Sigmoid colon (tissue), 7 donors: ENCODE results near the gene IL17RA. TPM values are rescaled to one million over a fixed set of nuclear protein-coding genes. Genes with fewer than 3 reads are reported as not detected.

Source experiments
- DNase-seq: peaks from one replicate; pipeline ENCODE4 v3.0.0-alpha.2; 2019
- H3K27ac ChIP-seq, 4 donors: fragments of 200-600 bp; sonication (generic); one replicate each; pipeline ENCODE4 v1.5.1; 2016 to 2019; ENCODE audit warnings: mild to moderate bottlenecking in 1 of 4
- H3K27me3 ChIP-seq, 3 donors: fragments of 200-600 bp; sonication (generic); one replicate each; pipeline ENCODE4 v1.5.1; 2019; ENCODE audit warnings: mild to moderate bottlenecking in 1 of 3
- H3K36me3 ChIP-seq, 4 donors: fragments of 200-600 bp; sonication (generic); one replicate each; pipeline ENCODE4 v1.5.1; 2016 to 2019
- H3K4me1 ChIP-seq, 4 donors: fragments of 200-600 bp; sonication (generic); one replicate each; pipeline ENCODE4 v1.5.1; 2017 to 2019
- H3K4me3 ChIP-seq, 4 donors: fragments of 200-600 bp; sonication (generic); one replicate each; pipeline ENCODE4 v1.5.1; 2017 to 2019; ENCODE audit warnings: mild to moderate bottlenecking in 2 of 4, moderate library complexity in 1 of 4
- H3K9me3 ChIP-seq, 4 donors: fragments of 200-600 bp in 3 of 4; sonication (generic) in 3 of 4; one replicate each; pipeline versions ENCODE4 v1.5.1 to v1.6.1; 2013 to 2019
- CTCF ChIP-seq, 4 experiments: fragments of 450-650 bp in 3 of 4; fragments of 200-600 bp in 1 of 4; IDR thresholded peaks; one replicate each; pipeline ENCODE4 v1.5.1; 2016 to 2019; ENCODE audit warnings: antibody characterized with exemption in 4 of 4, mild to moderate bottlenecking in 3 of 4, moderate library complexity in 2 of 4
- EP300 ChIP-seq, 4 donors: sonication (generic); formaldehyde crosslinking; IDR thresholded peaks; one replicate each; pipeline ENCODE4 v1.6.1; 2017; ENCODE audit warnings: antibody characterized with exemption in 4 of 4
- POLR2A ChIP-seq, 2 donors: fragments of 450-650 bp; IDR thresholded peaks; one replicate each; pipeline ENCODE4 v1.6.1; 2016; ENCODE audit warnings: antibody characterized with exemption in 2 of 2, mild to moderate bottlenecking in 2 of 2, moderate library complexity in 2 of 2
- POLR2AphosphoS5 ChIP-seq, 4 donors: sonication (generic); formaldehyde crosslinking; IDR thresholded peaks; one replicate each; pipeline ENCODE4 v1.6.1; 2017; ENCODE audit warnings: antibody characterized with exemption in 4 of 4
- whole genome bisulfite sequencing, 2 donors: extraction: QIAGEN DNeasy Blood & Tissue Kit; methylation state at CpG; one replicate each; pipeline ENCODE4 v1.1.7; 2013; 5-methylcytosine and 5-hydroxymethylcytosine counted together
- intact Hi-C: fragments of 100-400 bp; cut with DNase I; formaldehyde crosslinking; loops from one replicate; pipeline ENCODE4 v1.15.1; 2023
- polyA plus RNA-seq, 3 donors: library from polyadenylated mRNA; stranded (reverse); fragments of 200-250 nt; gene quantifications; one replicate each; pipeline ENCODE4 v1.2.3, GENCODE V29; 2013
- total RNA-seq, 4 donors: library from RNA; depleted of rRNA; stranded (reverse); fragments of >200 nt; gene quantifications; one replicate each; pipeline ENCODE4 v1.1.0, GENCODE V29; 2016
- donor health status: healthy with polysubstance abuse.
- donor health status: Bipolar disorder and iron deficiency.
- donor health status: healthy.

The IL17RA gene
- total and polyA plus RNA-seq, 7 donors, result 1.2 to 10.4 (median 8.2) TPM

- Histone ChIP-seq H3K9me3 (no peaks in the 10 kb centered on the region), H3K4me1 (no peaks in the 10 kb centered on the region), H3K27ac (no peak overlapping the region), H3K36me3 (peaks cover 0 to 62% (median 22%) of the 10 kb centered on the region in 4 donors), H3K27me3 (no peaks in the 10 kb centered on the region), H3K4me3 (no peak overlapping the region)
- peak; percentile 69 for DNase-seq
- no peak for TF ChIP-seq POLR2A (IDR thresholded peaks at IDR 0.05)
- TF ChIP-seq EP300 (IDR thresholded peaks at IDR 0.05), result no peak
- no peak for TF ChIP-seq POLR2AphosphoS5 (IDR thresholded peaks at IDR 0.05)
- no peak for TF ChIP-seq CTCF (IDR thresholded peaks at IDR 0.05)
- 40 to 74% methylated on average over 7 of the region's 7 CpGs for WGBS, 2 donors
- intact Hi-C loops, result no loop called here
These were observed 13.6 kb downstream of the IL17RA start for GRCh38 chr22:17098379-17098819.

GRCh38 chr22:17100621-17101020 lies 15.8 kb downstream of the IL17RA start:
- intact Hi-C loops, result no loop called here
- Histone ChIP-seq H3K27me3 (no peaks in the 10 kb centered on the region), H3K27ac (no peak overlapping the region), H3K36me3 (peaks cover 0 to 76% (median 26%) of the 10 kb centered on the region in 4 donors), H3K9me3 (no peaks in the 10 kb centered on the region), H3K4me3 (no peak overlapping the region), H3K4me1 (no peaks in the 10 kb centered on the region)
- WGBS, 2 donors, result 75 to 85% methylated on average over 6 of the region's 6 CpGs
- no peak for DNase-seq
- TF ChIP-seq EP300 (IDR thresholded peaks at IDR 0.05), result no peak

- intact Hi-C loops, result no loop called here
- H3K27me3 ChIP-seq, result no peaks in the 10 kb centered on the region
- H3K36me3 ChIP-seq, result peaks cover 0 to 83% (median 26%) of the 10 kb centered on the region in 4 donors
- no peak overlapping the region for H3K4me3 ChIP-seq
- H3K9me3 ChIP-seq, result no peaks in the 10 kb centered on the region
- no peaks in the 10 kb centered on the region for H3K4me1 ChIP-seq
- DNase-seq, result peak; percentile 59
- TF ChIP-seq CTCF (IDR thresholded peaks at IDR 0.05), result no peak
- TF ChIP-seq EP300 (IDR thresholded peaks at IDR 0.05), result no peak
- no peak for TF ChIP-seq POLR2AphosphoS5 (IDR thresholded peaks at IDR 0.05)
- no peak for TF ChIP-seq POLR2A (IDR thresholded peaks at IDR 0.05)
- no peak overlapping the region for H3K27ac ChIP-seq
- WGBS, 2 donors, result 89 to 92% methylated on average over 14 of the region's 14 CpGs
These were observed 16.9 kb downstream of the IL17RA start for GRCh38 chr22:17101475-17102296.

- 91 to 93% methylated on average over 7 of the region's 7 CpGs for WGBS, 2 donors
- no peaks in the 10 kb centered on the region for H3K9me3 ChIP-seq
- no peaks in the 10 kb centered on the region for H3K4me1 ChIP-seq
- H3K4me3 ChIP-seq, result no peak overlapping the region
- H3K36me3 ChIP-seq, result peaks cover 0 to 86% (median 26%) of the 10 kb centered on the region in 4 donors
- TF ChIP-seq EP300 (IDR thresholded peaks at IDR 0.05), result no peak
- TF ChIP-seq CTCF (IDR thresholded peaks at IDR 0.05), result no peak
- TF ChIP-seq POLR2A (IDR thresholded peaks at IDR 0.05), result no peak
- TF ChIP-seq POLR2AphosphoS5 (IDR thresholded peaks at IDR 0.05), result no peak
- no peaks in the 10 kb centered on the region for H3K27me3 ChIP-seq
- peak; percentile 53 for DNase-seq
- intact Hi-C loops, result no loop called here
- H3K27ac ChIP-seq, result no peak overlapping the region
These were observed 17.5 kb downstream of the IL17RA start for GRCh38 chr22:17102297-17102667.

- no peaks in the 10 kb centered on the region for H3K9me3 ChIP-seq
- H3K27ac ChIP-seq, result no peak overlapping the region
- TF ChIP-seq EP300 (IDR thresholded peaks at IDR 0.05), result no peak
- TF ChIP-seq POLR2AphosphoS5 (IDR thresholded peaks at IDR 0.05), result no peak
- no peak for TF ChIP-seq POLR2A (IDR thresholded peaks at IDR 0.05)
- TF ChIP-seq CTCF (IDR thresholded peaks at IDR 0.05), result no peak
- peaks cover 0 to 86% (median 29%) of the 10 kb centered on the region in 4 donors for H3K36me3 ChIP-seq
- DNase-seq, result peak; percentile 26
- H3K27me3 ChIP-seq, result no peaks in the 10 kb centered on the region
- 96 to 98% methylated on average over 9 of the region's 9 CpGs for WGBS, 2 donors
- H3K4me3 ChIP-seq, result no peak overlapping the region
- H3K4me1 ChIP-seq, result no peaks in the 10 kb centered on the region
- intact Hi-C loops, result no loop called here
These were observed 18.6 kb downstream of the IL17RA start for GRCh38 chr22:17103351-17103750.
